ENCODE data around the gene PYROXD2.

The PYROXD2 gene

DNA sequence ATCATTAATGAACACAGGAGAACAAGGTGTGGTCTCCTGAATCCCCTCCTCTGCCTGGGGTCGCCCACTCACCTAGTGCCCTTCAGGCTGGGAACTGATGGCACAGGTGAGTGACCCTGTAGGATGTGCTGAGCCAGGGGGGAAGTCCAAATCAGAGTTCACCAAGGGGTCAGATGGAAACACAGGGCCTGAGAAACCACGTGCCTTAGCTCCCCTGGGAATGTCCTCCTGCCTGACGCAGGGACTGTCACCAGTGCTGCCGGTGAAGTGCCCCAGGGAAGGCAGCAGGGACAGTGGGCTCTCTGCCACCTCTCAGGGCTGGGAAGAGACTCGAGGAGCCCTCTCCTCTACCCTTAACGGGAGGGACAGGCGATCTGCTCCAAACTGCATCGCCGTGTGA is 5.8 kb upstream of the PYROXD2 start:
- H3K4me3 ChIP-seq (ENCODE audit: low read length), result no peak overlapping the region
- TF ChIP-seq, protein P1, sequence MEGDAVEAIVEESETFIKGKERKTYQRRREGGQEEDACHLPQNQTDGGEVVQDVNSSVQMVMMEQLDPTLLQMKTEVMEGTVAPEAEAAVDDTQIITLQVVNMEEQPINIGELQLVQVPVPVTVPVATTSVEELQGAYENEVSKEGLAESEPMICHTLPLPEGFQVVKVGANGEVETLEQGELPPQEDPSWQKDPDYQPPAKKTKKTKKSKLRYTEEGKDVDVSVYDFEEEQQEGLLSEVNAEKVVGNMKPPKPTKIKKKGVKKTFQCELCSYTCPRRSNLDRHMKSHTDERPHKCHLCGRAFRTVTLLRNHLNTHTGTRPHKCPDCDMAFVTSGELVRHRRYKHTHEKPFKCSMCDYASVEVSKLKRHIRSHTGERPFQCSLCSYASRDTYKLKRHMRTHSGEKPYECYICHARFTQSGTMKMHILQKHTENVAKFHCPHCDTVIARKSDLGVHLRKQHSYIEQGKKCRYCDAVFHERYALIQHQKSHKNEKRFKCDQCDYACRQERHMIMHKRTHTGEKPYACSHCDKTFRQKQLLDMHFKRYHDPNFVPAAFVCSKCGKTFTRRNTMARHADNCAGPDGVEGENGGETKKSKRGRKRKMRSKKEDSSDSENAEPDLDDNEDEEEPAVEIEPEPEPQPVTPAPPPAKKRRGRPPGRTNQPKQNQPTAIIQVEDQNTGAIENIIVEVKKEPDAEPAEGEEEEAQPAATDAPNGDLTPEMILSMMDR (IDR thresholded peaks at IDR 0.05; ENCODE audit: insufficient read depth, low read depth, low read length, missing control alignments), result no peak
- no peak for DNase-seq (ENCODE audit: low read depth)

DNA sequence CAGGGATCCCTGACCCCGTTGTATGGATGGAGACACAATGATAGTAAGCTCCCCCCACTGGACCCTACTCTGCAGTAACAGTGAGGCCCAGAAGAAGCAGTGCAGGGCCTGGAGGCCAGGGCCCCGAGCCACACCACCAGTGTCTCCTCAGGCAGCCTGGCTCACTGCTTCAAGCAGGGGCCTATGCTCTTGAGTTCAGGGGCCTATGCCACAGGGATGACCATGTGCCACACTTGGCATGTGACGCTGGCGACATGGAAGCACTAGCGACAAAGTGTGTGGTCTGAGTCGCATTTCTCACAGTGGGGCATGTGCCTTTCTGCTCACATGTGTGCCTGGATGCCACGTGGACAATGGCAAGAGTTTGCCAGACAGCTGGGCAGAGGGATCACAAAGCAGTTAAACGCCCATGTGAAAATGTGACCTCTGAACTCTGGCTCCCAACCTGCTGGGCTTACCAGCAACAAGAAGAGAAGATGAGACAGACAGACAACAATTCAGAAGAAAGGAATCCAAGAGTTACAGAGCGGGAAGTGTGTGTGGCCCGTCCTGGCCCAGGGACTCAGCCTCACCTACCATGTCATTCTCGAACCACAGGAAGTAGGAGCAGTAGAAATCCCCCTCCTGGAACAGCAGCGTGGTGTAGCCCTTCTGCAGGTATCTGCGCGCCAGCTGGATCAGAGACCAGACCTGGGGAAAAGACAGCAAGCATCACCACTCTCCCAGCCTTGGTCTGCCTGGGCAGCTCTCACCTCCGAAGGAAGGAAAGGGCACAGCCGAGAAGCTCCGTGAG is 4.7 kb upstream of the PYROXD2 start:
- DNase-seq (ENCODE audit: low read depth), result no peak
- TF ChIP-seq, protein P1 (IDR thresholded peaks at IDR 0.05; ENCODE audit: insufficient read depth, low read depth, low read length, missing control alignments), result no peak

GRCh38 chr10:98418665-98419468 is 3.9 kb upstream of the PYROXD2 start:
- TF ChIP-seq, protein P1 (IDR thresholded peaks at IDR 0.05; ENCODE audit: insufficient read depth, low read depth, low read length, missing control alignments), result no peak
- H3K4me3 ChIP-seq (ENCODE audit: low read length), result no peak overlapping the region
- no peak for DNase-seq (ENCODE audit: low read depth)

More for the DNA sequence above, 4.7 kb upstream of the PYROXD2 start:
- no peak overlapping the region for H3K4me3 ChIP-seq (ENCODE audit: low read length)

- no peak overlapping the region for H3K4me3 ChIP-seq (ENCODE audit: low read length)
- DNase-seq (ENCODE audit: low read depth), result no peak
- TF ChIP-seq, protein P1 (IDR thresholded peaks at IDR 0.05; ENCODE audit: insufficient read depth, low read depth, low read length, missing control alignments), result no peak
Measured at GRCh38 chr10:98417973-98418664, 3.1 kb upstream of the PYROXD2 start.

- TF ChIP-seq, protein P1 (IDR thresholded peaks at IDR 0.05; ENCODE audit: insufficient read depth, low read depth, low read length, missing control alignments), result no peak
- no peak overlapping the region for H3K4me3 ChIP-seq (ENCODE audit: low read length)
- DNase-seq (ENCODE audit: low read depth), result no peak
Measured at GRCh38 chr10:98417481-98417959, 2.5 kb upstream of the PYROXD2 start.

- TF ChIP-seq, protein P1 (IDR thresholded peaks at IDR 0.05; ENCODE audit: insufficient read depth, low read depth, low read length, missing control alignments), result no peak
Measured at GRCh38 chr10:98416606-98417388, 1.8 kb upstream of the PYROXD2 start.

More at GRCh38 chr10:98416606-98417388, 1.8 kb upstream of the PYROXD2 start:
- DNase-seq (ENCODE audit: low read depth), result no peak
- no peak overlapping the region for H3K4me3 ChIP-seq (ENCODE audit: low read length)

Data from epithelial cell of esophagus (primary cell).